Lung microvascular endothelial cell (primary cell): ENCODE results near the gene BTBD19. TPM values are rescaled to one million over a fixed set of nuclear protein-coding genes. Genes with fewer than 3 reads are reported as not detected.

ENCODE experiments used
- DNase-seq, 2 donors: peaks; one replicate each; pipeline versions ENCODE4 v3.0.0 to v3.0.0-alpha.2; 2010; ENCODE audit warnings: low read depth in 2 of 2
- total RNA-seq: library from RNA; depleted of rRNA; stranded (reverse); fragments of >200 nt; gene quantifications from 2 replicates; pipeline ENCODE4 v1.2.1, GENCODE V29; 2014

Gene BTBD19
- total RNA-seq, 1 donor from 2014 or later = 6.0 TPM

- DNase-seq = no peak
Measured at GRCh38 chr1:44855742-44856141, 47.4 kb downstream of the BTBD19 start.

- no peak for DNase-seq
Measured at GRCh38 chr1:44857446-44857845, 49.1 kb downstream of the BTBD19 start.

GRCh38 chr1:44860331-44860730, 52.0 kb downstream of the BTBD19 start:
- DNase-seq = no peak

- no peak for DNase-seq
Measured at GRCh38 chr1:44860891-44861425, 52.6 kb downstream of the BTBD19 start.

- DNase-seq = no peak
Measured at GRCh38 chr1:44862829-44863401, 54.6 kb downstream of the BTBD19 start.

Other genes with a start within 250 kb of the BTBD19 start
- gene TMEM53, start 134.0 kb upstream of the BTBD19 start, total RNA-seq = 1.7 and 3.8 TPM in 2 replicates
- under 0.01 TPM in 1 of 2 replicates, not detected in the other for gene ARMH1, start 133.8 kb upstream of the BTBD19 start, total RNA-seq
- gene RNU5D-1, start 77.4 kb upstream of the BTBD19 start, total RNA-seq = not detected in 2 replicates
- gene KIF2C, start 68.7 kb upstream of the BTBD19 start, total RNA-seq = 3.6 and 13.3 TPM in 2 replicates
- gene RPS8, start 33.0 kb upstream of the BTBD19 start, total RNA-seq = 1,295 and 1,557 TPM in 2 replicates
- gene BEST4, start 20.4 kb upstream of the BTBD19 start, total RNA-seq = under 0.01 TPM in 1 of 2 replicates, not detected in the other
- gene PLK3, start 8.1 kb upstream of the BTBD19 start, total RNA-seq = 10.0 and 22.4 TPM in 2 replicates
- under 0.01 and 0.40 TPM in 2 replicates for gene DYNLT4, start 1.2 kb upstream of the BTBD19 start, total RNA-seq
- under 0.01 TPM in 2 replicates for gene PTCH2, start 34.7 kb downstream of the BTBD19 start, total RNA-seq
- 15.3 and 16.1 TPM in 2 replicates for gene EIF2B3, start 178.1 kb downstream of the BTBD19 start, total RNA-seq
- gene HECTD3, start 202.8 kb downstream of the BTBD19 start, total RNA-seq = 17.7 and 19.6 TPM in 2 replicates
- gene UROD, start 203.7 kb downstream of the BTBD19 start, total RNA-seq = 240 and 272 TPM in 2 replicates